Neuronal stem cell (in vitro differentiated cells): Measurements from ENCODE around the gene TBRG4. TPM values are rescaled to one million over a fixed set of nuclear protein-coding genes. Genes with fewer than 3 reads are reported as not detected.
A peak's percentile ranks its signal among the peaks of the same experiment; 100 is the strongest.

Source experiments
- small RNA-seq: library from polyadenylated mRNA; stranded (forward); fragments of <200 nt; extraction: miRNeasy Mini kit (QIAGEN cat#:217004); gene quantifications from one replicate; pipeline ENCODE3, GENCODE V24; 2013; ENCODE audit not compliant: insufficient read depth

The TBRG4 gene

Small RNA genes within 50 kb of the gene (small RNA-seq; reads per million reads assigned to genes)
- gene SNORA5A (10.6 reads per million, percentile 59 among the genes with 10 or more reads in this experiment), gene SNORA5B (not detected), gene SNORA5C (38.6 reads per million, percentile 90 among the genes with 10 or more reads in this experiment)
